Heart right ventricle (tissue), 16 donors: ENCODE data around the gene STAG1. TPM values are rescaled to one million over a fixed set of nuclear protein-coding genes. Genes with fewer than 3 reads are reported as not detected.
"Not testable (repeated sequence)": the region's sequence is repeated elsewhere in the genome, so short reads cannot be mapped to it uniquely, and the experiment has no call there.

ENCODE experiments used
- ATAC-seq, 8 donors: fragments of 200-7000 bp; cut with Tn5 transposase; one replicate each; pipeline ENCODE4 v1.9.1; 2020; ENCODE audit warnings: mild to moderate bottlenecking in 8 of 8, moderate library complexity in 8 of 8, moderate number of reproducible peaks in 1 of 8
- DNase-seq, 2 donors: peaks; one replicate each; pipeline ENCODE4 v3.0.0-alpha.2; 2020
- H3K27ac ChIP-seq, 10 donors: fragments of 200-600 bp; sonication (generic) in 2 of 10; one replicate each; pipeline versions ENCODE4 v1.5.0 to v1.8.0; 2020 to 2022; ENCODE audit warnings: mild to moderate bottlenecking in 3 of 10
- H3K27me3 ChIP-seq, 7 donors: fragments of 200-600 bp; one replicate each; pipeline ENCODE4 v1.8.0; 2021 to 2022; ENCODE audit warnings: mild to moderate bottlenecking in 2 of 7
- H3K36me3 ChIP-seq, 9 donors: fragments of 200-600 bp; sonication (generic) in 1 of 9; one replicate each; pipeline versions ENCODE4 v1.5.0 to v1.8.0; 2020 to 2022; ENCODE audit warnings: mild to moderate bottlenecking in 2 of 9
- H3K4me1 ChIP-seq, 9 donors: fragments of 200-600 bp; sonication (generic) in 1 of 9; one replicate each; pipeline versions ENCODE4 v1.5.0 to v1.8.0; 2020 to 2022; ENCODE audit warnings: mild to moderate bottlenecking in 4 of 9
- H3K4me3 ChIP-seq, 10 donors: fragments of 200-600 bp; sonication (generic) in 2 of 10; one replicate each; pipeline versions ENCODE4 v1.5.0 to v1.8.0; 2020 to 2022; ENCODE audit warnings: mild to moderate bottlenecking in 7 of 10, moderate library complexity in 2 of 10
- H3K9me3 ChIP-seq, 11 donors: fragments of 200-600 bp in 10 of 11; sonication (generic) in 2 of 11; one replicate each; pipeline versions ENCODE4 v1.5.0 to v1.8.0; 2013 to 2022; ENCODE audit warnings: mild to moderate bottlenecking in 2 of 11, control low read depth in 1 of 11, moderate library complexity in 1 of 11
- WGBS, 2 donors: extraction: QIAGEN DNeasy Blood & Tissue Kit; methylation state at CpG; one replicate each; pipeline ENCODE4 v1.1.7; 2013; ENCODE audit warnings: inconsistent platforms in 1 of 2; 5-methylcytosine and 5-hydroxymethylcytosine counted together
- intact Hi-C, 10 donors: fragments of 100-400 bp; cut with DNase I; formaldehyde crosslinking; loops; one replicate each; pipeline versions ENCODE4 v1.11.1 to v1.14.2; 2022
- long read RNA-seq, 3 donors: library from polyadenylated mRNA; unstranded; transcript quantifications; one replicate each; pipeline ENCODE4 v2.0.0, GENCODE V29; 2020 to 2021
- polyA plus RNA-seq, 2 donors: library from polyadenylated mRNA; stranded (reverse); fragments of 200-250 nt; gene quantifications; one replicate each; pipeline ENCODE4 v1.2.3, GENCODE V29; 2013
- total RNA-seq, 10 donors: library from RNA; stranded (reverse); fragmentation: NEBNext Ultra II Directional in 3 of 10; extraction: Animal tissue kit (Norgen Biotek cat#: 25700) in 3 of 10; gene quantifications; one replicate each; pipeline versions ENCODE4 v1.2.1 to v1.2.4, GENCODE V29; 2021 to 2023
- TF ChIP-seq, protein P1 (sequence below), 9 donors: fragments of 200-600 bp; sonication (generic) in 2 of 9; IDR thresholded peaks; one replicate each; pipeline versions ENCODE4 v1.5.0 to v1.8.0; 2021 to 2022; ENCODE audit warnings: antibody characterized with exemption in 9 of 9, mild to moderate bottlenecking in 5 of 9, moderate library complexity in 1 of 9
- donor health status: Arrhythmogenic right ventricular cardiomyopathy.
- donor health status: ischemic (EF 13 %, LVEDD 7.1; RV severe dilation, severe dysfunction).
- donor health status: healthy with polysubstance abuse.
- donor health status: DM: no; HTN: yes; CAD: no.
- donor health status: DM: no; HTN: no; CAD: no.
- donor health status: ischemic (EF 25% LVEDD 6.9; RV normal size, moderate dysfunction).
- donor health status: ischemic (EF 25% LVEDD 5.7; RV mildly dilated, moderate dysfunction).
- donor health status: healthy.
- donor health status: DM: yes; HTN: yes; CAD: no.
- donor health status: Ischemic cardiomyopathy.
- donor health status: ischemic (EF 35%, LVEDD 5.7; RV mildly dilated, moderate dysfunction).
- donor health status: nonischemic (EF 11% LVEDD 7.7; RV severe dilation, severe dysfunction).
- donor health status: DM: yes; HTN: yes; CAD: no.
- donor health status: PGD.
- donor health status: ischemic (EF 29% LVEDD 5.4; RV normal size, mild dysfunction).
- donor health status: nonischemic (EF 23%, LVEDD 6.1; RV moderate dilation, normal function).

Gene STAG1
- 10 to 100 TPM; 16.4 to 27.6 (median 19.8) TPM for total RNA-seq
- 1 to 10 TPM; 8.0 to 9.0 TPM for polyA plus RNA-seq
- long read RNA-seq, donor 1, full-length matches to known transcripts: 10 of 25 reads
- long read RNA-seq, donor 1, partial matches to known transcripts: 6 of 25 reads
- long read RNA-seq, donor 1, other reads (novel, unspliced or antisense): 9 of 25 reads
- long read RNA-seq, donor 2, full-length matches to known transcripts: 14 of 28 reads
- long read RNA-seq, donor 2, partial matches to known transcripts: 7 of 28 reads
- long read RNA-seq, donor 2, other reads (novel, unspliced or antisense): 7 of 28 reads
- long read RNA-seq, donor 3, full-length matches to known transcripts: 8 of 18 reads
- long read RNA-seq, donor 3, partial matches to known transcripts: 5 of 18 reads
- long read RNA-seq, donor 3, other reads (novel, unspliced or antisense): 5 of 18 reads

- H3K4me1 ChIP-seq: peaks cover 4 to 41% (median 30%) of the 10 kb centered on the region in 9 donors
- DNase-seq (no peak), ATAC-seq (no peak)
- intact Hi-C loops: loop anchor here in 9 of 10 donors (1.0 to 10.0 kb wide), 26 partner anchors 65 to 837 kb away; partner anchors contain the start of genes NCK1 (in 4 of the 9), MSL2 (in 3 of the 9), PCCB (in 2 of the 9) and SLC35G2 (in 2 of the 9)
- no peaks in the 10 kb centered on the region for H3K36me3 ChIP-seq
- H3K27ac ChIP-seq: peak within 1 kb of the TSS; percentile 96 to 99 (median 98)
- no peaks in the 10 kb centered on the region for H3K27me3 ChIP-seq
- TF ChIP-seq, protein P1, sequence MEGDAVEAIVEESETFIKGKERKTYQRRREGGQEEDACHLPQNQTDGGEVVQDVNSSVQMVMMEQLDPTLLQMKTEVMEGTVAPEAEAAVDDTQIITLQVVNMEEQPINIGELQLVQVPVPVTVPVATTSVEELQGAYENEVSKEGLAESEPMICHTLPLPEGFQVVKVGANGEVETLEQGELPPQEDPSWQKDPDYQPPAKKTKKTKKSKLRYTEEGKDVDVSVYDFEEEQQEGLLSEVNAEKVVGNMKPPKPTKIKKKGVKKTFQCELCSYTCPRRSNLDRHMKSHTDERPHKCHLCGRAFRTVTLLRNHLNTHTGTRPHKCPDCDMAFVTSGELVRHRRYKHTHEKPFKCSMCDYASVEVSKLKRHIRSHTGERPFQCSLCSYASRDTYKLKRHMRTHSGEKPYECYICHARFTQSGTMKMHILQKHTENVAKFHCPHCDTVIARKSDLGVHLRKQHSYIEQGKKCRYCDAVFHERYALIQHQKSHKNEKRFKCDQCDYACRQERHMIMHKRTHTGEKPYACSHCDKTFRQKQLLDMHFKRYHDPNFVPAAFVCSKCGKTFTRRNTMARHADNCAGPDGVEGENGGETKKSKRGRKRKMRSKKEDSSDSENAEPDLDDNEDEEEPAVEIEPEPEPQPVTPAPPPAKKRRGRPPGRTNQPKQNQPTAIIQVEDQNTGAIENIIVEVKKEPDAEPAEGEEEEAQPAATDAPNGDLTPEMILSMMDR (IDR thresholded peaks at IDR 0.05): peak; percentile 93 to 100 (median 98)
- WGBS, 2 donors: 1% methylated on average over 27 of the region's 27 CpGs
- H3K4me3 ChIP-seq: peak within 1 kb of the TSS; percentile 54 to 94 (median 71)
- H3K9me3 ChIP-seq: no peaks in the 10 kb centered on the region
Measured at GRCh38 chr3:136752172-136752421, at the start of gene STAG1. Gene STAG1 (minus strand): TSS chr3:136752378. CDS start chr3:136630898, 121,480 bp downstream.

- H3K36me3 ChIP-seq, H3K27me3 ChIP-seq, DNase-seq, ATAC-seq, H3K9me3 ChIP-seq, H3K4me3 ChIP-seq, intact Hi-C loops: not testable (repeated sequence)
- peaks cover 3 to 23% (median 20%) of the 10 kb centered on the region in 9 donors for H3K4me1 ChIP-seq
- peak overlapping the region in 1 of 10 donors; percentile 74 for H3K27ac ChIP-seq
- WGBS, 2 donors: 98% methylated on average over 10 of the region's 10 CpGs
Measured at GRCh38 chr3:136801146-136801545, 49.0 kb upstream of the STAG1 start.

DNA sequence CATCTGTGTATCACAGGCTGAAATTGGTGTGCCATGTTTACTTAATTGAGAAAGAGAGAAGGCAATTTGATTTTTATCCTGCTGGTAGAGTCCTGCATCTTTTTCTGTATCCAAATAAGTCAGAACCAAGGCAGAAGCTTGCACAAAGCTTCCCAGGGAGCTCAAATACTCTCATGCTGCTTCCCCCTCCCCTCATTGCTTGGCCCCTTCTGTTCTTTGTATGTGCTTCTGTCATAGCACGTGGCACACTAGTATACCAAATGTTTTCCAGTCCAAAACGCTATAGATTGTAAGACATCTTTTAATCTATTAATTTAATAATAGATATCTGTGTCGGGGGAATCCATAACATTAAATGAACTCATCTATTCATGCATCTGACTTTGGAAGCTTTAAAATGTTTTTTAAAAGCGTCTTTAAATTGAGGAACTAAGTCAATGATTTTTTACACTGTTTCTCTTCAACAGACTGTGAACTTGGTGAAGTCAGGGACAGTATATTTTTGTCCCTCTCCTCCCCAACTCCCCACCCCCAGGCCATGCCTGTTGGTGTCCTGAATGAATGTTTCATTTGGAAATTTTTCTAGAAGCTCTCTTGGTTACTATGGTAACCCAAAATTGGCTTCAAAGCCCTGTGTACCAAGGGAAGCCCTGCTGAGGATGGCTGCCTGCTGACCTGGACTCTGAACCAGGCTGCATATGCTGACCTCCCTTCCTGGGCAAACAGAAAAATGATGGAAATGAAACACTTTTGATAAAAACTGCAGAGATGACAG, 40.6 kb upstream of the STAG1 start:
- Histone ChIP-seq H3K27ac (no peak overlapping the region), H3K27me3 (no peaks in the 10 kb centered on the region), H3K4me1 (peaks cover 0 to 5% (median 0%) of the 10 kb centered on the region in 9 donors), H3K9me3 (no peaks in the 10 kb centered on the region), H3K4me3 (no peak overlapping the region), H3K36me3 (no peaks in the 10 kb centered on the region)
- no peak for DNase-seq
- no peak for ATAC-seq
- intact Hi-C loops: no loop called here
- TF ChIP-seq, protein P1 (IDR thresholded peaks at IDR 0.05): no peak
- WGBS, 2 donors: 58 to 71% methylated on average over 4 of the region's 4 CpGs

DNA sequence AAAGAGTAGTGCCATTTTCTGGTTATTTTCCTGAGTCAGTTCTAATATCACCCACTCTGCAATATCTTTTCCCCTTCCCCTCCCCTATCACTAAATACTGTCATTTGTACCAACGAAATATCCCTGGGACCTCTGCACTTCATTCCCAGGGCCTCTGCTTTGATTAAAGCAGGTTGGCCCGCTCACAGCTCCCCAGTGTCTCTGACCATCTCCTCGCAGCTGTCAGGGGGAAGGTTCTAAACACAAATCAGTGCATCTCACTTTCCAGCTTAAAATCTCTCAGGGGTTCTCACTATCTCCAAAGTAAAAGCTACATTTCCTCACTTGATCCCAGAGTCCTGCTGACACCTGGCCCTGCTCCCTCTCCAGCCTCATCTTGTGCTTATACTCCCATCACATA, 38.6 kb upstream of the STAG1 start:
- Histone ChIP-seq H3K4me3 (no peak overlapping the region), H3K4me1 (peaks cover 0 to 24% (median 13%) of the 10 kb centered on the region in 9 donors), H3K36me3 (no peaks in the 10 kb centered on the region), H3K9me3 (no peaks in the 10 kb centered on the region), H3K27me3 (no peaks in the 10 kb centered on the region), H3K27ac (no peak overlapping the region)
- TF ChIP-seq, protein P1 (IDR thresholded peaks at IDR 0.05): no peak
- ATAC-seq (no peak), DNase-seq (no peak)
- intact Hi-C loops: no loop called here
- 68 to 80% methylated on average over 3 of the region's 3 CpGs for WGBS, 2 donors
